ENCODE measurements around the gene BEX1. TPM values are rescaled to one million over a fixed set of nuclear protein-coding genes. Genes with fewer than 3 reads are reported as not detected.
"Not testable (repeated sequence)": the region's sequence is repeated elsewhere in the genome, so short reads cannot be mapped to it uniquely, and the experiment has no call there.

The BEX1 gene
- polyA plus RNA-seq = not detected

DNA sequence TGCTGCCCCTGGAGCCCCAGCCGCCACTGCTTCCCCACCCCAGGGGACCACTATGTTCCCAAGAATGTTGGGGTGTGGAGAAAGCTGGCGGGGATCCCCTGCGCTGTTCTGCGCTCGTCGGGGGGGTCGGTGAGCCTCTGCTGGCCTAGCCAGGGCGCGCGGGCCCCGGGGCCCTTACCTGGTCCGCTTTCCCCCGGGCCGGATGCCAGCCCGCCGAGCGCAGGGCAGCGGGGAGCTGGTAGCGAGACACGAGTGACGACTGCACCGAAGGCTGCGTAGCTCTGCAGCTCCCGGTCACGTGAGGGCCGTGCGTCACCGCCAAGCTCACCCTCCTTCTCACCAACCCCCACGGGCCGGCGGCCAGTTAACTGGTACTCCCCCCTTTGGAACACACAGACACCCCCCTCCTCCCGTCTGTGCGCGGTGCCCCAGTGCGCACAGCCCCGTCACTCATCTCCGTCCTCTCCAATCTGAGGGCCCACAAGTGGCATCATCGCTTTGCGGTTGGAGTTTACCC lies at the start of gene BEX1:
Gene BEX1, minus strand, starts transcription at position 254 of the 517 bp plus-strand sequence. CDS start 897 bp downstream, outside the sequence.
- Mint-ChIP-seq H3K9me3 (peaks cover 0 to 1% (median 0%) of the 10 kb centered on the region in 3 donors), H3K27ac (no peak within 1 kb of the TSS), H3K36me3 (no peaks in the 10 kb centered on the region), H3K4me1 (peaks cover 0 to 1% (median 0%) of the 10 kb centered on the region in 3 donors), H3K27me3 (peaks cover 2% of the 10 kb centered on the region), H3K4me3 (peak within 1 kb of the TSS in 3 of 4 donors; percentile 21 to 76 (median 60))

GRCh38 chrX:103109497-103109896 lies 45.5 kb upstream of the BEX1 start:
- not testable (repeated sequence) for H3K27ac Mint-ChIP-seq, H3K27me3 Mint-ChIP-seq, H3K4me3 Mint-ChIP-seq, H3K36me3 Mint-ChIP-seq, H3K4me1 Mint-ChIP-seq
- peaks cover 2 to 17% (median 8%) of the 10 kb centered on the region in 3 donors for H3K9me3 Mint-ChIP-seq

DNA sequence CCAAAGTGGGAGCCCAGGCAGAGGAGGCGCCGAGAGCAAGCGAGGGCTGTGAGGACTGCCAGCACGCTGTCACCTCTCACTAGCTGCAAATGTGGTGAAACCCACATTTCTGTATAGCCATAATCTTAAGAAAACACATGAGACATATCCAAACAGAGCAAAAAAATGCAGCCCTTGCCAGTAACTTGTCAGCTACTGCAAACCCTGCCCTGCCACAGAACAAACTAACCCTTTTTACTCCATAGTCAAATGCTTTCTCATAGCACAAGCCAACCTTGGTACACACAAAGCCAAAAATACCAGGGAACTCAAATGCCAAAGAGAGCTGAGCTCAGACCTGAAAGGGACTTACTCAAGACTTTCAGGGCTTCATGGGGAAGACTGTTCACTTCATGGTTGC lies 43.9 kb upstream of the BEX1 start:
- Mint-ChIP-seq H3K4me1 (no peaks in the 10 kb centered on the region), H3K27me3 (no peaks in the 10 kb centered on the region), H3K27ac (no peak overlapping the region), H3K36me3 (no peaks in the 10 kb centered on the region), H3K4me3 (no peak overlapping the region), H3K9me3 (peaks cover 2 to 17% (median 8%) of the 10 kb centered on the region in 3 donors)

DNA sequence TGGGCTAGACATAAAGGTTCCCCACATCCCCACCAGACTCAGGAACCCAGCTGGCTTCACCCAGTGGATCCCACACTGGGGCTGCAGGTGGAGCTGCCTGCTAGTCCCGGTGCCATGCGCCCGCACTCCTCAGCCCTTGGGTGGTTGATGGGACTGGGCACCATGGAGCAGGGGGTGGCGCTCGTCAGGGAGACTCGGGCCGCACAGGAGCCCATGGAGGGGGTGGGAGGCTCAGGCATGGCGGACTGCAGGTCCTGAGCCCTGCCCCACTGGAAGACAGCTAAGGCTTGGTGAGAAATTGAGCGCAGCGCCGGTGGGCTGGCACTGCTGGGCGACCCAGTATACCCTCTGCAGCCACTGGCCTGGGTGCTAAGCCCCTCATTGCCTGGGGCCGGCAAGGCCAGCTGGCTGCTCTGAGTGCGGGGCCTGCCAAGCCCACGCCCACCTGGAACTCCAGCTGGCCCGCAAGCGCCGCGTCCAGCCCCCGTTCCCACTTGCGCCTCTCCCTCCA lies 43.3 kb upstream of the BEX1 start:
- H3K4me3 Mint-ChIP-seq, H3K27ac Mint-ChIP-seq, H3K27me3 Mint-ChIP-seq, H3K36me3 Mint-ChIP-seq, H3K4me1 Mint-ChIP-seq: not testable (repeated sequence)
- H3K9me3 Mint-ChIP-seq = peaks cover 2 to 17% (median 8%) of the 10 kb centered on the region in 3 donors

GRCh38 chrX:103104370-103104769 lies 40.4 kb upstream of the BEX1 start:
- H3K27ac Mint-ChIP-seq, H3K4me3 Mint-ChIP-seq, H3K36me3 Mint-ChIP-seq, H3K4me1 Mint-ChIP-seq, H3K27me3 Mint-ChIP-seq: not testable (repeated sequence)
- peaks cover 2 to 13% (median 5%) of the 10 kb centered on the region in 3 donors for H3K9me3 Mint-ChIP-seq

DNA sequence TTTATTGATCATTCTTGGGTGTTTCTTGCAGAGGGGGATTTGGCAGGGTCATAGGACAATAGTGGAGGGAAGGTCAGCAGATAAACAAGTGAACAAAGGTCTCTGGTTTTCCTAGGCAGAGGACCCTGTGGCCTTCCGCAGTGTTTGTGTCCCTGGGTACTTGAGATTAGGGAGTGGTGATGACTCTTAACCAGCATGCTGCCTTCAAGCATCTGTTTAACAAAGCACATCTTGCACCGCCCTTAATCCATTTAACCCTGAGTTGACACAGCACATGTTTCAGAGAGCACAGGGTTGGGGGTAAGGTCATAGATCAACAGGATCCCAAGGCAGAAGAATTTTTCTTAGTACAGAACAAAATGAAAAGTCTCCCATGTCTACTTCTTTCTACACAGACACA lies 39.9 kb upstream of the BEX1 start:
- H3K4me1 Mint-ChIP-seq, H3K4me3 Mint-ChIP-seq, H3K27ac Mint-ChIP-seq, H3K27me3 Mint-ChIP-seq, H3K36me3 Mint-ChIP-seq, H3K9me3 Mint-ChIP-seq: not testable (repeated sequence)

GRCh38 chrX:103101299-103102042 lies 37.5 kb upstream of the BEX1 start:
- H3K36me3 Mint-ChIP-seq = no peaks in the 10 kb centered on the region
- H3K9me3 Mint-ChIP-seq = peaks cover 2% of the 10 kb centered on the region in 3 donors
- H3K4me1 Mint-ChIP-seq = no peaks in the 10 kb centered on the region
- peaks cover 3% of the 10 kb centered on the region for H3K27me3 Mint-ChIP-seq
- no peak overlapping the region for H3K27ac Mint-ChIP-seq
- peak overlapping the region in 1 of 4 donors; percentile 68 for H3K4me3 Mint-ChIP-seq

DNA sequence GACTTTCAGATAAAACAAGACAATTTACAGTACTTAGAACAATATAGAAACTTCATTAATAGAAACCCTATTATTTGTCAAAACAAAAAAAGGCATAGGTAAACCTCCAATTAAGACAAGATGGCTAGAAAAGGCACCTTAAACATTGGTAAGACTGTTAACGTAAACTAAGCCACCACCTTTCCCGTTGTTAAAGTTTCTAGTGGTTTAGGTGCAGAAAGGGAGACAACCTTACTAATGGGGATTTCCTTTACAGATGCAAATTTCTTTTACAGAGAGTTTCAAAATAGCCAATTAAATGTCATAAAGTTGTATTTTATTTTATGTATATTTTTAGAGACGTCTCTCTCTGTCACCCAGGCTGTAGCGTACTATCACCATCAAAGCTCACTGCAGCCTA lies 36.5 kb upstream of the BEX1 start:
- Mint-ChIP-seq H3K9me3 (peaks cover 0 to 2% (median 0%) of the 10 kb centered on the region in 3 donors), H3K27ac (no peak overlapping the region), H3K27me3 (peaks cover 3% of the 10 kb centered on the region), H3K4me1 (no peaks in the 10 kb centered on the region), H3K4me3 (no peak overlapping the region), H3K36me3 (no peaks in the 10 kb centered on the region)

- H3K27ac Mint-ChIP-seq = no peak overlapping the region
- no peaks in the 10 kb centered on the region for H3K4me1 Mint-ChIP-seq
- H3K9me3 Mint-ChIP-seq = peaks cover 0 to 2% (median 0%) of the 10 kb centered on the region in 3 donors
- peaks cover 3% of the 10 kb centered on the region for H3K27me3 Mint-ChIP-seq
- no peak overlapping the region for H3K4me3 Mint-ChIP-seq
- no peaks in the 10 kb centered on the region for H3K36me3 Mint-ChIP-seq
Observed at GRCh38 chrX:103099691-103100090, 35.7 kb upstream of the BEX1 start.

GRCh38 chrX:103098488-103098887 lies 34.5 kb upstream of the BEX1 start:
- no peak overlapping the region for H3K27ac Mint-ChIP-seq
- peaks cover 0 to 2% (median 0%) of the 10 kb centered on the region in 3 donors for H3K9me3 Mint-ChIP-seq
- peaks cover 3% of the 10 kb centered on the region for H3K27me3 Mint-ChIP-seq
- H3K4me3 Mint-ChIP-seq = no peak overlapping the region
- no peaks in the 10 kb centered on the region for H3K36me3 Mint-ChIP-seq
- no peaks in the 10 kb centered on the region for H3K4me1 Mint-ChIP-seq

DNA sequence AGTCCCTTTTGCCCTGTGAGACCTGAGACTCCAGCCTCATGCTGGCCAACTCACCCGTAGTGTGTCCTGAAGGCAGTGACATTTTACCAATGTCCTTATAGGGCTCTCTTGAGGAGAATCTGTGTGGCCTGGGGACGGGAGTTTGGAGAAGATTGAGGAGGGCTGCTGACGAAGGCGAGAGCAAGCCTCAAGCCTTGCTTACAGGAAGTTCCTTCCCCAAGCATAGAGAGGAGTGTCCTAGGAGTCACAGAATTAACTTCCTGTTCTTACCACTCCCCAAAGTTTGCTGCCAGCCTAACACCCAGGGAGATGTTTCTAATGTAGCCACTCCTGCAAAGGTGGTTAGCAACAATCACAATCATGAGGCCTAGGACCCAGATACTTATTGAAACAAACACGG lies 29.0 kb upstream of the BEX1 start, which contains the start of gene NXF3:
Gene NXF3, minus strand, starts transcription at position 202 of the 400 bp plus-strand sequence. Its CDS starts 120 bp downstream, at position 82.
- H3K4me3 Mint-ChIP-seq = no peak within 1 kb of the TSS
- no peak within 1 kb of the TSS for H3K27ac Mint-ChIP-seq
- peaks cover 3% of the 10 kb centered on the region for H3K27me3 Mint-ChIP-seq
- no peaks in the 10 kb centered on the region for H3K36me3 Mint-ChIP-seq
- H3K9me3 Mint-ChIP-seq = no peaks in the 10 kb centered on the region
- H3K4me1 Mint-ChIP-seq = no peaks in the 10 kb centered on the region

GRCh38 chrX:103081051-103081450 lies 17.1 kb upstream of the BEX1 start:
- no peak overlapping the region for H3K4me3 Mint-ChIP-seq
- no peaks in the 10 kb centered on the region for H3K9me3 Mint-ChIP-seq
- H3K27me3 Mint-ChIP-seq = peaks cover 5% of the 10 kb centered on the region
- no peak overlapping the region for H3K27ac Mint-ChIP-seq
- no peaks in the 10 kb centered on the region for H3K36me3 Mint-ChIP-seq
- no peaks in the 10 kb centered on the region for H3K4me1 Mint-ChIP-seq

DNA sequence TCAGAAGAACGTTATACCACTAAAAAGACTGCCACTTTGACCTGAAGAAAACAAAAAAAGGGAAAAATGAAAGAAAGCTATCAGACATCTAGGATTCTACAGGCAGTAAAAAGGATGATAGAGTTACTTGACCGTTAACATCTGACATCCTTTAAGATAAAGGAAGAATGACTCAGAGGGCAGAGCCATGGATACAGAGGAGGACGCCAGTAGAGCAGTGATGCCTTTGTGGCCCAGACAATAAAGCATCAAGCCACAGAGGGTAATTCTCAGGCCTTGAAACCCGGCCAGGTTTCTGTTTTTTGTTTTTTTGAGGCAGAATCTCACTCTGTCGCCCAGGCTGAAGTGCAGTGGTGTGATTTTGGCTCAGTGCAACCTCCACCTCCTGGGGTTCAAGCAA lies 9.5 kb upstream of the BEX1 start:
- Mint-ChIP-seq H3K36me3 (no peaks in the 10 kb centered on the region), H3K9me3 (peaks cover 0 to 1% (median 0%) of the 10 kb centered on the region in 3 donors), H3K27ac (no peak overlapping the region), H3K27me3 (no peaks in the 10 kb centered on the region), H3K4me3 (no peak overlapping the region), H3K4me1 (no peaks in the 10 kb centered on the region)

DNA sequence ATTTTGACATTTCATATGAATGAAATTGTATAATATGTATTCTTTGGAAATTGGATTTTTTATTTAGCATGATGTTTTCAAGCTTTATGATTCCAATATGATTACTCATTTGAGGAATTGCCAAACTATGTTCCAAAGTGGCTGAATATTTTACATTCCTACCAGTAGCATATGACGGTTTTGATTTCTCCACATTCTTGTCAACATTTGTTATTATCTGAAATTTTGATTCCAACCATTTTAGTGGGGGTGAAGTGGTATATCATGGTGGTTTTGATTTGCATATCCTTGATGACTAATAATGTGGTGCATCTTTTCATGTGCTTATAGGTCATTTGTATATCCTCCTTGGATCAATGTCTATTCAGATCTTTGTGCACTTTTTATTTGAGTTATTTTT lies 2.6 kb upstream of the BEX1 start:
- Mint-ChIP-seq H3K27ac (no peak overlapping the region), H3K9me3 (peaks cover 0 to 1% (median 0%) of the 10 kb centered on the region in 3 donors), H3K4me1 (peaks cover 0 to 1% (median 0%) of the 10 kb centered on the region in 3 donors), H3K36me3 (no peaks in the 10 kb centered on the region), H3K27me3 (peaks cover 2% of the 10 kb centered on the region), H3K4me3 (no peak overlapping the region)

- Mint-ChIP-seq H3K9me3 (peaks cover 0 to 1% (median 0%) of the 10 kb centered on the region in 3 donors), H3K27ac (no peak overlapping the region), H3K27me3 (peaks cover 2% of the 10 kb centered on the region), H3K4me1 (peaks cover 0 to 1% (median 0%) of the 10 kb centered on the region in 3 donors), H3K4me3 (peak overlapping the region in 2 of 4 donors; percentile 21 to 33), H3K36me3 (no peaks in the 10 kb centered on the region)
Observed at GRCh38 chrX:103063191-103063845, 653 bp downstream of the BEX1 start.
